Muscle layer of colon (tissue), 2 donors: ENCODE results near the gene NSUN5.
"Not testable (repeated sequence)": the region's sequence is repeated elsewhere in the genome, so short reads cannot be mapped to it uniquely, and the experiment has no call there.

Experiments
- H3K27ac ChIP-seq: one replicate; pipeline ENCODE4 v1.7.0; 2013; ENCODE audit warnings: low read depth, mild to moderate bottlenecking, low read length, moderate library complexity
- H3K27me3 ChIP-seq, 2 donors: one replicate each; pipeline ENCODE4 v1.7.0; 2013; ENCODE audit warnings: low read length in 2 of 2, mild to moderate bottlenecking in 2 of 2; ENCODE audit not compliant: insufficient read depth in 2 of 2, control insufficient read depth in 1 of 2
- H3K36me3 ChIP-seq: one replicate; pipeline ENCODE4 v1.7.0; 2013; ENCODE audit warnings: mild to moderate bottlenecking, low read length; ENCODE audit not compliant: insufficient read depth
- H3K4me1 ChIP-seq: one replicate; pipeline ENCODE4 v1.7.0; 2013; ENCODE audit warnings: mild to moderate bottlenecking, low read length; ENCODE audit not compliant: insufficient read depth
- H3K4me3 ChIP-seq, 2 donors: one replicate each; pipeline ENCODE4 v1.7.0; 2013; ENCODE audit warnings: low read length in 2 of 2, low read depth in 1 of 2, mild to moderate bottlenecking in 1 of 2, moderate library complexity in 1 of 2
- H3K9ac ChIP-seq: one replicate; pipeline ENCODE4 v1.7.0; 2013; ENCODE audit warnings: low read length
- H3K9me3 ChIP-seq: one replicate; pipeline ENCODE4 v1.7.0; 2013; ENCODE audit warnings: mild to moderate bottlenecking, low read length
- donor health status: abdominal sarcoma.
- donor health status: Adenocarcinoma of cecum.

NSUN5 gene

DNA sequence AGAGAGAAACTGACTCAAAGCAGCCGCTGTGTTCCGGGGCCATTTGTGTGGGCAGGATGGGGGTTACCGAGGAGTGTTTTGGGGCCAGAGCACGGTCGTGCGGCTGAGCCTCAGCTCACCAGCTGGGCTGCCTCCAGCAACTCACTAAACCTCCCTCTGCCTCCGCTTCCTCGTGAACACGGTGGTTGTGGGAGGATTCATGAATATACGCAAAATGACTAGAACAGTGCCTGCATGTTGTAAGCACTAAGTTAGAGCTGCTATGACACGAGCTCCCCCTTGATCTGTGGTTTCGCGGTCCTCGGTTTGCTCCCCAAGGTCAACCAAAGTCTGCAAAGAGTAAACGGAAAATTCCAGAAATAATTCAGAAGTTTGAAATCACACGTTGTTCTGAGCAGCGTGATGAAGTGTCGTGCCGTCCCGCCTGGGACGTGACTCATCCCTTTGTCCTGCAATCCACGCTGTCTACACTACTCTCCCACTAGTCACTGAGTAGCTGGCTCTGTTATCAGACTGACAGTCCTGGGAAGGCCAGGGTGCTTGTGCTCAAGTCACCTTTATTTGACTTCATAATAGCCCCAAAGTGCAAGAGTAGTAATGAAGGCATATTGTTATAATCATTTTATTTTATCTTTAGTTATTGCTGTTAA lies 41.8 kb downstream of the NSUN5 start:
- not testable (repeated sequence) for H3K27ac ChIP-seq, H3K4me3 ChIP-seq, H3K4me1 ChIP-seq, H3K36me3 ChIP-seq, H3K27me3 ChIP-seq, H3K9me3 ChIP-seq, H3K9ac ChIP-seq

DNA sequence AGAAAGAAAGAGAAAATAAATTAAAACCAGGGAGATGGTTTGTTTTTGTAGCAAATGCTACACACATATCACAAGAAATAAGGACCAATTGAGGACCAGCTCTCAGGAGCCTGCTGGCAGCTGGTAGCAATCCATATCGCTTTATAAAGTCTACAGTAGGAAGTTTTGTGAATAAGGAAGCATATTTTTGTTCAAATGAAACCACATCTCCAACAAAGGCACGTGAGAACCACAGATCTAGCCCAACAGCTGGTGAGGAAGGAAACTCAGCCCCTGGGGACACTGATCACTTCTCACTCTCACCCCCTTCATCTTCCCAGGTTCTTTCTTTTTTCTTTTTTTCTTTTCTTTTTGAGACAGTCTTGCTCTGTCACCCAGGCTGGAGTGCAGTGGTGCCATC lies 46.2 kb downstream of the NSUN5 start:
- not testable (repeated sequence) for H3K4me1 ChIP-seq, H3K9ac ChIP-seq, H3K36me3 ChIP-seq, H3K4me3 ChIP-seq, H3K27ac ChIP-seq, H3K27me3 ChIP-seq, H3K9me3 ChIP-seq
